HG03439 (cell line): ENCODE results near the gene CPA4.

Experiments used
- ATAC-seq: cut with Tn5 transposase; IDR thresholded peaks from one replicate; pipeline ENCODE4 v1.9.1; 2021; ENCODE audit warnings: mild to moderate bottlenecking, moderate library complexity; ENCODE audit not compliant: unreplicated experiment

CPA4 gene

DNA sequence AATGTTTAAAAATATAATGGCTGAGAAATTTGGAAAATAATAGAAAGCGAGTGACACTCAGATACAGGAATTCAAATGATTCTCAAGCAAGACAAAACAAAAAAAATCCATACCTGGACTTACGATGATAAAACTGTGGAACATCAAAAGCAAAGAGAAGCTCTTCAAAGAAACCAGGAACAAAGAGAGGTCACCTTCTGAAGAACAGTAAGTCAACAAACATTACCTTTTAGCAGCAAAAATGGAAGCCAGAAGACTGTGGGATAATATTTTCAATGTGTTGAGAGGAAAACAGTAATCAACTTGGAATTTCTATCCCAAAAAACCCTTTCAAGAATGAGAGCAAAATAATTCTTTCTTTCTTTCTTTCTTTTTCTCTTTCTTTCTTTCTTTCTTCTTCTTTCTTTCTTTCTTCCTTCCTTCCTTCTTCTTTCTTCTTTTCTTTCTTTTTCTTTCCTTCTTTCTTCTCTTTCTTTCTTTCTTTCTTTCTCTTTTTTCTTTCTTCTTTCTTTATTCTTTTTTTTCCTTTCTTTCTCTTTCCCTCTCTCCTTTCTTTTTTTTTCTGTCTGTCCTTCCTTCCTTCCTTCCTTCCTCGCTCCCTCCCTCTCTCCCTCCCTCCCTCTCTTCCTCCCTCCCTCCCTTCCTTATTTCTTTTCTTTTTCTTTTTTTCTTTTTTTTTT is 49.9 kb downstream of the CPA4 start:
- ATAC-seq, result no peak

DNA sequence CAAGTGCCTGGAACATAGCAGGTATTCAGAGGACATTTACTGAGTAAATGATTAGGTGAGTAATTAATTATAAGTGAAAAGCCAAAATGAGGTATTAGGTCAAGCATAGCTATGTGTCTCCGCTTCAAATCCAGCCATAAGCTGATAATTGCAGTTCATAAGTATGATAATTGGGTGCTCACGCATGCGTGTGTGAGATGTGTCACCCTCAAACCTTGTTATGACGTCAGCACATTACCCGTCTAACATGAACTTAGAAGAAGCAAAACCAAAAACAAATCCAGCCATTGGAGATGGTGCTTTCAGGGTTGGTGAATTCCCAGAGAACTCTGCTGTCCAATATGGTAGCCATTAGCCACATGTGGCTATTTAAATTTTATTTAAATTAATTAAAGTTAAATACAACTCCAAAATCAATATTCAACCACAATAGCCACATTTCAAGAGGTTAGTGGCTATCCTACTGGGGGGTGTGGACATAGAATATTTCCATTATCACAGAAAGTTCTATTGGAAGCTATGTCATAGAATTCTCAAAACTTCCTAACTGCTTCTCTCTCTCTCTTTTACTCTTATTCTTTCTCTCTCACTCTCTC is 51.4 kb downstream of the CPA4 start, which contains the start of gene CPA5:
Gene CPA5, plus strand, starts transcription at position 546 of the 596 bp plus-strand sequence. CDS start 1,670 bp downstream, outside the sequence.
- no peak for ATAC-seq

DNA sequence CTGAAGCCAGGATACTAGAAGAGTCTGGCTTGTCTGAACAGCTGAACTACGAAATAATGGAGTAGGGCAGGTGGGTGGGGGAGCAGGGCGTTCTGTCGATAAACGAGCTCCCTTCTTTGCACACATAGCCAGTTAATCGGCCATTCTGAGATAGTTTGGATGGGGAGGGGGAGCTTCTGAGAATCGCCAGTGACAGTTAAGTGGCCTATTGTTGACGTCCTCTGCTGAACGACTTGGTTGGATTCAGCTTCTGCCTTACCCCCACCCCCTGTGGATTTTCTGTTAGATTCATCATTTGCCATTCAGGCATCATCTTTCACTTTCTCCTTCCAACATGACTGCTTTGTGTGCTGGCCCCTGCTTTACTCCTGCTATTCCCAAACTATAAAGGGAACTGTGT is 52.2 kb downstream of the CPA4 start:
- no peak for ATAC-seq

DNA sequence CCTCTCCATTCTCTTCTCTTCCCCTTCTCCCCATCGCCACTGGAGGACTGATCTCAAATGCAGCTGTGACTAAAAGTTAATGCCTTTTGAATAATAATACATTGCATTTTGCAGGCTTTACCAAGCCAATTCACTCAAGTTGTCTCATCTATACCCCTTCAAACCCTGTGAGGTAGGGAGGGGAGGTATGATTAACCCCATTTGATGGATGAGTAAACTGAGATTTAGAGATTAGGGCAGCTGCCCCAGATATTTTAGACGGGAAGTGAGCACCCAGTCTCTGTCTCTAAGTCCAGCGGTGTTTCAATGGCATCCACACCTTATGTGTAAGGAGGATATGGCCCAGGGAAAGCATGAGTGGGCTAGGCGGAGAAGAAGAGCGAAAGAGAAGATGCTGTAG is 52.8 kb downstream of the CPA4 start:
- no peak for ATAC-seq

DNA sequence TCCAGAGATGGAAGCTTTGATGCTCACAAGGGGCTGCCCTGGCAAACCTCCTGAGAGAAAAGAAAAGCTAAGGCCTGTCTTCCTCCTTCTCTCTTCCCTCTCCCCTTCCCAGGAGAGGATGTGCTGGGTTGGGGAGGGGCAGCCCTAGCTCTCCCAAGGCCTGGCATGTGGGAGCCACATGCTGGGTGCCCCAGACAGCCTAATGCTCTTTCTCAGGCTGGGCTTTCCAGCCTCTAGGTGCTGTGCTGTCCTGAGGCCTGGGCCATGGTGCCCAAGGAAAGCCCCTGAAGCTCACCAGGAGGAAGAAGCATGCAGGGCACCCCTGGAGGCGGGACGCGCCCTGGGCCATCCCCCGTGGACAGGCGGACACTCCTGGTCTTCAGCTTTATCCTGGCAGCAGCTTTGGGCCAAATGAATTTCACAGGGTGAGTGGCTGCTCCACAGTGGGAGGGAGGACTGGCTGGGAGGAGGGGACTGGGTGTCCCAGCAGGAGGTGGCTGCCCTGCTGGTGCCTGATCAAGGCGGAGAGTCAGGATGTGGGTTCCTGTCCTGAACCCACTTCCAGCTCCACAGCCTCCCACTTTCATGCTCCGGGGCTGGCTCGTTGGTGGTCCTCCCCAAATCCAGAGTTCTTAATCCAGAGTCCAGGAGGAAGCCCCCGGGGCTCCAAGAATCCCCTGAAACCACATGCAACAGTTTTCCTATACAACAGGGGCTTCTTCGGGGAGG is 53.4 kb downstream of the CPA4 start:
- ATAC-seq, result no peak

DNA sequence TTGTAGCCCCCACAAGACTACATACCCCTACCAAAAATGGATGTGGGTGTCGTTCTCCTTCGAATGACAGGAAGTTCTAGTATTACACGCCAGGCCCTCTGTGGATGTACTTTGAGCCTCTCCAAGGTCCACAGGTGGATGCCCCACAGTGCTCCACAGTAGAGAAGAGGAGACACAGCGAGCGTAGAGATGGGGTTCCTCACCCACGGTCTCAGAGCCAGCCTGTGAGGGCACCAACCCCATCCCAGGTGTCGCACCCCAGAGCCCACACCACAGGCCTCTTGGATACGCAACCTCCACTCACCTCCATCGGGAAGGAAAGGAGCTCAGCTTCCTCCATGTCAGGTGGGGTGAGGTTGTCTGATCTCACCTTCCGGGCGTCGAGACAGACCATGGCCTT is 54.0 kb downstream of the CPA4 start:
- ATAC-seq, result no peak

DNA sequence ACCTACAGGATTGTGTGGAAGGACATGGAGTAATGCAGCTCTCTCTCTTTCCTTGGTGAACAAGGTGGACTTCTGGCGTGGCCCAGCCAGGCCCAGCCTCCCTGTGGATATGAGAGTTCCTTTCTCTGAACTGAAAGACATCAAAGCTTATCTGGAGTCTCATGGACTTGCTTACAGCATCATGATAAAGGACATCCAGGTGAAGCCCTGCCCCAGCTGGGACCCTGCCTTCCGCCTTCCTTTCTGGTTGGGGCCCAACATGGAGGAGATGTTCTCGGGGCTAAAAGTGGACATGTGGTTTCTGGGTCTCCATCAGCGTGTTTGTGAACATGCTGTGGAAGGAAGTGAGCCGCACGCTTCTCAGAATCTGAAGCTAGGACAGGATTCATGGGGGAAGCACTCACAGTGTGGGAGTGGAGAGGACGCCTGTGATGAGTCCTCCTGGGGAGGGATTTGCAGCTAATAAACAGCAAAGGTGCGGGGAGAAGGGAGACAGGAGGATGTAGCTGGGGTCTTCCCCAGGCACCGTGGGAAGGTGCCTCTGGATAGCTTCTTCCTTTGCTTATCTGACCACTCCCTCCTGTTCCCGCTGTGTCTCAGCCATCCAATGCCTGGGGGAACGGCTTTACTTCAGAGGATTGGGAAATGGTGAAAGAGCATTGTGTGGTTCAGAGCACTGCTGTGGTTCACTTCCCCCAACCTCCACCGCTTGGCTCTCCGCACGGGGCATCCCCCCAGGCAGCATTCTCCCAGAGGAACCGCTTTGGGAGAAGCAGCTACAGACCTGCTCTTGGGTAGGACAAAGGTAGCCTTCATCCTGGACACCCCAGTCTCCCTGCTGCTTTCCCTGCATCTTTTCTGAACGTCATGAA is 57.2 kb downstream of the CPA4 start:
- no peak for ATAC-seq

DNA sequence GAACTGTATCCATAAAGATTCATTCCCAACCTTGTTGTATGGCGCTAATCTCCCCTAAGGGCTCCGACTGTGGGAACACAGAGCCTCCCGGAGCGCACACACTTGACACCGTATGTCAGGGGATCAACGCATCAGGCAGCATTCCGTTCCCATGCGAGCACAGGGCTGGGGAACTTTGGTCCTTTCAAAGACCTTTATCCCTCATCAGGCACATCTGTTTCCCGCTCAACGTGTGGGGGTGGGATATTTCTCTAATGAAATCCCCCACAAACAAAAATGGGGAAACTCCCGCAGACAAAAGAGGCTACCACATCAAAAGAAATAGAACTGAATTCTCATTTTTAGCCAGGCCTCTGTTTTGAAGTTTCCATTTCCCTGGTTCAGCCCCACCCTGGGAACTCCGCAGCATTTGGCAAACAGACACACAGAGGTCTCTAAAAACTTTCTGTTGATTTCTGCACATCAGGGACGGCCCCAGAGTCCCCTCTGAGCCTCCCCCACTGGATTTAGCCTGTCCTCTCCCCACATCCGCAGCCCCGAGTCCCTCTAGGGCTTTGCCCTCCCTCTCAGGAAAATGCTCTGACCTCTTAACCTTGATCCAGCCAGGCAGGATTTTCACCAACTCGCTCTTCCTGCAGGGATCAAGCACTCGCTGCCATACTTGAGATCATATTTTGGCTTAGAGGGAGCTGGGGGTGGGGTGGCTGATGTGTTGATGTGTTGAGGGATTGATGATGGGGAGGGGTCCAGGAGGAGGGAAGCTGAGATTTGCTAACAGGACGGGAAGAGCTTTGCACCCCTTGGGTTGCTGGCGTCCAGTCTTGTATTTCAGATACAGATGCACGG is 58.2 kb downstream of the CPA4 start:
- no peak for ATAC-seq

DNA sequence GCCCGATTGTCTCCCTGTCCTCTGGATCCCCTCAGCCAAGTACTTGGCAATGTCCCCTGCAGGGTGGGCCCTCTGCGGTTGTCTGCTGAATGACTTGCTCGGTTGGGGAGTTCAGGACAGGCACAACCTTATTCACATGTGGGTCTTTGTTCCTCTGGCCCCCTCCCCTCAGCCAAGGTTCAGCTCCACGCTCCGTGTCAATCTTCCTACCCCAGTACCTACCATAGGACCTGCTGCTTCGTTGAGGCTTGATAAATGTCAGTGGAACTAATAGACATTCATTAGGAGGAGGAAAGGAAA is 58.8 kb downstream of the CPA4 start:
- ATAC-seq, result no peak

DNA sequence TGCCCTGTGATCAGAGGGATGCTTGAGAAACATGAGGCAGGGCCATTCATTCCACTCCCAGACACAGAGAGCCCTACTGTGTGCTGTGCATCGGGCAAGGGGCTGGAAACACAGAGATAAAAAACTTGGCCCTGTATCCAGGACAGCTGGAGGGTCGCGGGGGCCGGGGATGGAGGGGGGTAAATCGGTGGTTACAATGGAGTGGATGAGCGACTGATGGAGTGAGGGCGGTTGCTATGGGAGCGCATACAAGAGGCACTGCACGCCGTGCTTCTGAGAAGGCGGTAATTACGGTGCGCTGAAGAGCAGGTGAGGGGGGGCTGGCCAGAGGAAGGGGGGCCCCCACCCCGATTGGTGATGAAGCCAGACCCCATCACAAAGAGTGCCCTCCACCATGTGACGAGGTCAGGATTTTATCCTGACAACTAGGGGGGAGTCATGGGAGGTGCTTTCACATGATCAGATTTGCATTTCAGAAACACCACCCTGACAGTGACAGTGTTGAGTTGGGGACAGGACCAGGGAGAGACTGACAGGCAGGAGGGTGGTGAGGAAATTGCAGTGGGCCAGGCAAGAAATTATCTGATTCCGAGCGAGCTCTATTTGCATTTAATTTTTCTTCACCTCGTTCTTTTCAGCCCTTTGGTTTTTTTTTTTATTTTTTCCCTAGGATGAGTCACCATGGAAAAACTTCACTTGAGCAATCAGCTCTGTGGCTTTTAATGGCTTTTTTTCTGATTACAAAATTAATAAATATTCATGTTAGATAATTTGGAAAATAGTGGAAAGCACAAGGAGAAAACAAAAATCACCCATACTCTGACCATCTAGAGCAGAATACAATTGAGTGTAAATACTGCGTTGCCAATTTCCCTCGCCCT is 59.5 kb downstream of the CPA4 start:
- no peak for ATAC-seq

DNA sequence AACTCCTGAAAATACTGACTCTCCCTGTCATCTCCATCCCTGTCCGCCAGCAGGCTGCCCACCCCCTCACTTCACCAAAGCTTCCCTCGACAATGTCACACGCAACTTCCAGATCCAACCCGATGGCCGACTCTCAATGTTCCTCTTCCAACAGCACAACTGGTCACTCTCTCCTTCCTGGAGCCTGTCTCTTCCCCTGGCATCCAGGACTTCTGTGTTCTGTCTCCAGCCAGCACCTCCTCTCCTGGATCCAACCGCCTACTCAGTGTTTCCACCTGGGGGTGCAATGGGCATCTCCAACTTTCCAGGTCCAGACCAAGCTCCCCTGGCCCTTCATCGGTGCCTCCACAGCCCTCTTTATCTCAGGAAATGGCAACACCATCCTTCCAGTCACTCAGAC is 60.2 kb downstream of the CPA4 start:
- no peak for ATAC-seq

DNA sequence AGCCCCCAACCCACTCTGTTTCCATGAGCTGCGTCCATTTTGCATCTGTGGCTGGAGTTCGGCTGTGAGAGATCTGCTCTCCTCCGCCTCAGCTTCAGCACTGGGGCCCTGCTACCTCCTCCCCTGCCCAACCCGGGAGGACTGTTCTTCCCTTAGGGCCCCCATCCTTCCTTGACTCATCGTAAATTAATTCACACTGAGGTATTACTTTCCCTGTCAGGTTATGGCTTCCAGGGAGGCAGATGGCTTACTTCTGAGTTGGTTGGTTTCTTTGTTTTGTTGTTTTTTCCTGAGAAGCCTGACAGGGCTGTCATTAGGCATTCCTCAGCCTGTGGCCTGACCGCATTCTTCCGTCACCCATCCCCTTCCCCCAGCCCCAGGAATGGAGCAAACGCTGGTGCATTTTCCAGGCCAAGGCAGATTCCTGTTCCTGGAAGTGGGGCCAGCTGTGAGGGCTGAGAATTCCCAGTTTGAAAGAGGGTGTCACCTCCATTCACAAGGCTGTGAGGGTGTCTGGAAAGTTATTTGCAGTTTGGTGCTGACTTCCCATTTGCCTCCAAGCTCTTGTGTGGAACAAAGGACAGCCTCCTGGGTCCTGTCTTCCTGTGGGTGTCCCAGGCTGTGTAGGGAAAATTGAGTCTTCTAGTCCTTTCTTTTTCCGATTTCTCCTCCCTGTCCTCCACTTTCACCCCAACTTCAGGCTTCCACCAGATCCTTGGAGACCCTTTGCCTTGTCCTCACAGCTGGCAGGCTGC is 63.3 kb downstream of the CPA4 start:
- no peak for ATAC-seq

DNA sequence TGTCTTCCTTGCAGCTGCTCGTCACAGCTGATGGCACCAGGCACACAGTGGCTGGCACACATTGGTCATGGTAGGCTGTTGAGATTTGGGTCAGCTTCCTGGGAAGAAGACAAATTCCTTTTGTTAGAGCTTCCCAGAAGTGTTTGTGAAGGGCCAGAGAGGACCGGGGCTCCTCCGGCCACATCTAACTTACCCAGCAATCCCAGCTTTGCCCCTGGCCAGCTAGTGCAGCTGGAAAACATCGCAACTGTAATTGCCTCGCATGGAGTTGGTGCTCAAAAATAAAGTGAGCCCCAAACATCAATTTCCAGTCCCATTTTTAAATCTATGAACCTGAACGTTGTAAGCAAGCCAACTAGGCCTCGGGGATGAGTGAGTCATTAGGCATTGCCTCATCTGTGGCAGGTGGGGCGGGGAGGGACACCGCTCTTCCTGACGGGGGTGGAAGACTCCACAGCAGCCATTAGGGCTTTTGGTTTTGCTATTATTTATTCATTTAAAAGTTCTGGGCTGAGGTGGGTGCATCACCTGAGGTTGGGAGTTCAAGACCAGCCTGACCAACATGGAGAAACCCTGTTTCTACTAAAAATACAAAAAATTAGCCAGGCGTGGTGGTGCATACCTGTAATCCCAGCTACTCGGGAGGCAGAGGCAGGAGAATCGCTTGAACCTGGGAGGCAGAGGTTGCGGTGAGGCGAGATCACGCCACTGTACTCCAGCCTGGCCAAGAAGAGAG is 64.1 kb downstream of the CPA4 start:
- ATAC-seq, result no peak

DNA sequence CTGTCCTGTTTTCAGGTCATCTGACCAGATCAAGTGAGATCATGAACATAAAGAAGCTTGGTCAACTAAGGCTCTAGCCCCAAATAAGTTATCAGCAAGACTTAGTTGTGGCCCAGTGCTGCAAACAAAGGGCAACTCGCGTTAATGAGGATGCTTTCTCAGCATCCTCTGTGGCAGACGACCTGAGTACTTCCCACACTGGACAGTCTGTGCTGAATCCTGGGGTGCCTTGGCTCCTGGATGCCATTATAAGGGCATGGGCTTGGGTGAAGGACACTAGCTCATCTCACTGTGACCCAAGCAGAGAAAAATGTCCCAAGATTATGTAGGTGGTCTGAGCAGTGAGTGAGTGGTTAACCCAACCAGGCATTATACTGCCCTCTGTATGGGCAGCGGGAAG is 65.5 kb downstream of the CPA4 start:
- no peak for ATAC-seq

DNA sequence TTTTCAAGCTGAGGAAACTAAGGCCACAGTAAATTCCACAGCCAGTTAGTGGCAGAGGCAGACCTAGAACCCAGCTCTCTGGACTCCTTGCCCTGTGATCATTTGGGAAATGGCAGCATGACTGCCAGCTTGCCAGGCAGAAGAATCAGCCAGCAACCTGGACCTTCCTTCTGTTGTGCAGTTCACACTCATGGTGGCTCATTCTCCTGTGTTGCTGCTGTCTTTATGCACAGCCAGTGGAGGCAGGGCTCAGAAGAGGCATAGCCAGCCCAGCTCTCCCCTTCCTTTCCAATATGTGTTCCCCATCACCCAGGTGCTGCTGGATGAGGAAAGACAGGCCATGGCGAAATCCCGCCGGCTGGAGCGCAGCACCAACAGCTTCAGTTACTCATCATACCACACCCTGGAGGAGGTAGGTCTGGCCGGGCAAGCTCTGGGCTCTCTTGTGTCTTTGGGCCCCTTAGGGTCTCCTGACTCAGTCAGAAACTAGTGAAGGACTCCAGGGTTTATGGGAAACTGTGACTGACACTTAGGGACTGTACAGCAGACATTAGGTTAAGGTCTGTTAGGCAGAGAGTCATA is 66.4 kb downstream of the CPA4 start:
- ATAC-seq, result no peak

DNA sequence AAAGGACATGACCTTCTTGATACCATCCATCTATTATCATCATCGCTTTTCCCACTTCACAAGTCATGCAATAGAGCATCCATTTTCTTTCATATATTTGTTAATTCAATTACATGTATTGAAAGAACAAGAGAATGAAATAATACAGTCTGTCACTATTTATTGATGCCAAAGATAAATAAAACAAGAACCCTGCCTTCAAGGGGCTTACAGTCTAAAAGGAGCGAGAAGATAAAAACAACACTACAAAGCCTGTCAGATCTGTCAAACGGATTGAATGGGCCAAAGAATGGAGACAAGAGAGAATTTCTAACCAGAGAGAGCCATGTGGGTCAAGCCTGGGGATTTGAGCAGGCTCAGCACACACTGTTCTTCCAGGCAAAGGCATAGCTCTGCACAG is 67.6 kb downstream of the CPA4 start:
- no peak for ATAC-seq

DNA sequence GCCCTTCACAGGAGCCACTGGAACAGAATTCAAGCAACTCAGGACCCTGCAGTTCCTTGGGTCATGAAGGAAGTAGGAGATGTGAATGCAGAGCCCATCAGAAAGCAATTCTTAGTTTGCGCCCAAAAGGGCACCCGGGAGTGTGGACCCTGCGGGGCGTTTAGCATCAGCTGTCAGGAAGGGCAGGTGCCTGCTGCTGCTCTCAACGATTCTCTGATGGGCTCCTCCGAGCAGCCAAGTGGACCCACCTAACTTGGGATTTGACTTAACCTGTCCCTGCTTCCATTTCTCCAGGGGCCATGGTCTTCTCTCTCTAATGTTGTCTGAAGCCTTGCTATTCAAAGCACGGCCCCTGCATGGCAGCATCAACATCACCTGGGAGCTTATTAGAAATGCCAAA is 68.7 kb downstream of the CPA4 start:
- ATAC-seq, result no peak
